Spleen (tissue), 11 donors: Measurements from ENCODE around the gene BCAR3. TPM values are rescaled to one million over a fixed set of nuclear protein-coding genes. Genes with fewer than 3 reads are reported as not detected.
A peak's percentile ranks its signal among the peaks of the same experiment; 100 is the strongest.

Experiments used
- DNase-seq: peaks from one replicate; pipeline ENCODE4 v3.0.0-alpha.2; 2020
- H3K27ac ChIP-seq, 8 donors: fragments of 200-600 bp; sonication (generic) in 7 of 8; 1 replicate in 4 of 8; 2 replicates in 4 of 8; pipeline versions ENCODE4 v1.5.0 to v1.8.0; 2016 to 2021; ENCODE audit warnings: inconsistent platforms in 4 of 8, mild to moderate bottlenecking in 4 of 8, moderate library complexity in 1 of 8
- H3K27me3 ChIP-seq, 7 donors: fragments of 200-600 bp; sonication (generic) in 6 of 7; replicated peaks in 1 of 7; 1 replicate in 4 of 7; 2 replicates in 3 of 7; pipeline versions ENCODE4 v1.5.0 to v1.8.0; 2016 to 2021; ENCODE audit warnings: inconsistent platforms in 3 of 7, mild to moderate bottlenecking in 1 of 7
- H3K36me3 ChIP-seq, 6 donors: fragments of 200-600 bp; sonication (generic) in 5 of 6; 1 replicate in 4 of 6; 2 replicates in 2 of 6; pipeline versions ENCODE4 v1.5.0 to v1.8.0; 2016 to 2021; ENCODE audit warnings: inconsistent platforms in 2 of 6
- H3K4me1 ChIP-seq, 6 donors: fragments of 200-600 bp; sonication (generic) in 5 of 6; 1 replicate in 3 of 6; 2 replicates in 3 of 6; pipeline versions ENCODE4 v1.5.0 to v1.8.0; 2016 to 2021; ENCODE audit warnings: inconsistent platforms in 3 of 6
- H3K4me3 ChIP-seq, 8 donors: fragments of 200-600 bp; sonication (generic) in 7 of 8; 1 replicate in 4 of 8; 2 replicates in 4 of 8; pipeline versions ENCODE4 v1.5.0 to v1.8.0; 2016 to 2021; ENCODE audit warnings: inconsistent platforms in 4 of 8, mild to moderate bottlenecking in 4 of 8, moderate library complexity in 2 of 8
- H3K9me3 ChIP-seq, 8 donors: fragments of 200-600 bp; sonication (generic) in 7 of 8; 1 replicate in 4 of 8; 2 replicates in 4 of 8; pipeline versions ENCODE4 v1.5.0 to v1.8.0; 2016 to 2021; ENCODE audit warnings: inconsistent platforms in 4 of 8
- CTCF ChIP-seq, 11 experiments: fragments of 200-600 bp in 7 of 11; fragments of 450-650 bp in 4 of 11; sonication (generic) in 4 of 11; IDR thresholded peaks in 8 of 11; conservative IDR thresholded peaks in 3 of 11; 1 replicate in 7 of 11; 2 replicates in 4 of 11; pipeline versions ENCODE4 v1.4.0 to v1.8.0; 2016 to 2021; ENCODE audit warnings: antibody characterized with exemption in 11 of 11, inconsistent platforms in 4 of 11, mild to moderate bottlenecking in 1 of 11
- POLR2A ChIP-seq, 3 donors: fragments of 450-650 bp; IDR thresholded peaks; one replicate each; pipeline ENCODE4 v1.5.1; 2017; ENCODE audit warnings: antibody characterized with exemption in 3 of 3, mild to moderate bottlenecking in 1 of 3
- POLR2AphosphoS5 ChIP-seq, 3 donors: sonication (generic); formaldehyde crosslinking; IDR thresholded peaks; one replicate each; pipeline ENCODE4 v1.5.1; 2017; ENCODE audit warnings: antibody characterized with exemption in 3 of 3
- WGBS, 5 donors: extraction: QIAGEN DNeasy Blood & Tissue Kit in 3 of 5; methylation state at CpG; one replicate each; pipeline versions ENCODE4 v1.1.5 to v1.1.7; 2013 to 2018; 5-methylcytosine and 5-hydroxymethylcytosine counted together
- intact Hi-C: fragments of 100-400 bp; cut with DNase I; formaldehyde crosslinking; loops from one replicate; pipeline ENCODE4 v1.15.0; 2023; ENCODE audit warnings: low total_unique reads
- polyA plus RNA-seq, 3 donors: library from polyadenylated mRNA; stranded (reverse); fragments of 200-250 nt; gene quantifications; one replicate each; pipeline ENCODE4 v1.2.1, GENCODE V29; 2013
- total RNA-seq, 7 donors: library from RNA; depleted of rRNA in 3 of 7; stranded (reverse); fragments of >200 nt in 3 of 7; fragmentation: NEBNext Ultra II Directional in 4 of 7; extraction: Animal tissue kit (Norgen Biotek cat#: 25700) in 4 of 7; gene quantifications; one replicate each; pipeline versions ENCODE4 v1.1.0 to v1.2.1, GENCODE V29; 2016 to 2021
- donor health status: healthy with polysubstance abuse.
- donor health status: DM: no; HTN: no; CAD: no; lungs with moderate emphysema.
- donor health status: DM: no; HTN: no; CAD: no.
- donor health status: Bipolar disorder and iron deficiency.
- donor health status: healthy.
- donor health status: DM: no; HTN: no; CAD: no.
- donor health status: DM: yes; HTN: yes; CAD: no.

Gene BCAR3
- total and polyA plus RNA-seq, 10 donors, result 3.5 to 18.0 (median 11.8) TPM

GRCh38 chr1:93728480-93729131 lies 47.0 kb upstream of the BCAR3 start:
- Histone ChIP-seq H3K9me3 (no peaks in the 10 kb centered on the region), H3K36me3 (no peaks in the 10 kb centered on the region), H3K27ac (peak overlapping the region in 1 of 8 donors; percentile 23), H3K4me1 (peaks cover 0 to 25% (median 0%) of the 10 kb centered on the region in 6 donors), H3K27me3 (no peaks in the 10 kb centered on the region), H3K4me3 (no peak overlapping the region)
- intact Hi-C loops, result no loop called here
- 74 to 91% (median 88%) methylated on average over 13 of the region's 13 CpGs for WGBS, 5 donors
- no peak for DNase-seq
- TF ChIP-seq POLR2A (IDR thresholded peaks at IDR 0.05), result no peak
- TF ChIP-seq CTCF (IDR thresholded peaks at IDR 0.05 in 8 of 11, conservative IDR thresholded peaks at IDR 0.05 in 3 of 11), result no peak
- TF ChIP-seq POLR2AphosphoS5 (IDR thresholded peaks at IDR 0.05), result no peak

GRCh38 chr1:93723733-93724270 lies 42.2 kb upstream of the BCAR3 start:
- intact Hi-C loops, result no loop called here
- H3K4me3 ChIP-seq, result no peak overlapping the region
- DNase-seq, result no peak
- 90 to 98% (median 96%) methylated on average over 5 of the region's 5 CpGs for WGBS, 5 donors
- peaks cover 0 to 26% (median 10%) of the 10 kb centered on the region in 6 donors for H3K4me1 ChIP-seq
- no peaks in the 10 kb centered on the region for H3K9me3 ChIP-seq
- H3K36me3 ChIP-seq, result no peaks in the 10 kb centered on the region
- H3K27ac ChIP-seq, result no peak overlapping the region
- TF ChIP-seq POLR2A (IDR thresholded peaks at IDR 0.05) (no peak), CTCF (IDR thresholded peaks at IDR 0.05 in 8 of 11, conservative IDR thresholded peaks at IDR 0.05 in 3 of 11) (no peak), POLR2AphosphoS5 (IDR thresholded peaks at IDR 0.05) (no peak)
- H3K27me3 ChIP-seq, result no peaks in the 10 kb centered on the region

- H3K27ac ChIP-seq, result peak overlapping the region in 1 of 8 donors; percentile 63
- TF ChIP-seq CTCF (IDR thresholded peaks at IDR 0.05 in 8 of 11, conservative IDR thresholded peaks at IDR 0.05 in 3 of 11) (no peak), POLR2AphosphoS5 (IDR thresholded peaks at IDR 0.05) (no peak), POLR2A (IDR thresholded peaks at IDR 0.05) (no peak)
- H3K27me3 ChIP-seq, result no peaks in the 10 kb centered on the region
- H3K9me3 ChIP-seq, result no peaks in the 10 kb centered on the region
- intact Hi-C loops, result no loop called here
- H3K4me1 ChIP-seq, result peaks cover 0 to 26% (median 10%) of the 10 kb centered on the region in 6 donors
- H3K4me3 ChIP-seq, result no peak overlapping the region
- WGBS, 5 donors, result 88 to 93% (median 90%) methylated on average over 6 of the region's 6 CpGs
- no peak for DNase-seq
- no peaks in the 10 kb centered on the region for H3K36me3 ChIP-seq
Observed at GRCh38 chr1:93723110-93723509, 41.5 kb upstream of the BCAR3 start.
